NK-92 (cell line): ENCODE results near the gene PORCN.
"Not testable (repeated sequence)": the region's sequence is repeated elsewhere in the genome, so short reads cannot be mapped to it uniquely, and the experiment has no call there.

Experiments used
- DNase-seq: peaks from one replicate; lab custom pipeline; 2025; ENCODE audit not compliant: unreplicated experiment; lab: John Stamatoyannopoulos, UW

Gene PORCN

GRCh38 chrX:48509619-48510018 is 827 bp downstream of the PORCN start:
- no peak for DNase-seq

GRCh38 chrX:48511560-48511959 is 2.8 kb downstream of the PORCN start:
- no peak for DNase-seq

GRCh38 chrX:48512371-48512935 is 3.7 kb downstream of the PORCN start:
- no peak for DNase-seq

GRCh38 chrX:48513670-48514069 is 4.9 kb downstream of the PORCN start:
- no peak for DNase-seq

GRCh38 chrX:48514126-48514806 is 5.5 kb downstream of the PORCN start:
- DNase-seq = no peak

GRCh38 chrX:48514868-48515460 is 6.2 kb downstream of the PORCN start:
- no peak for DNase-seq

- DNase-seq = no peak
Observed at GRCh38 chrX:48515842-48516241, 7.0 kb downstream of the PORCN start.

- DNase-seq = no peak
Observed at GRCh38 chrX:48516285-48516684, 7.5 kb downstream of the PORCN start.

GRCh38 chrX:48516987-48517386 is 8.2 kb downstream of the PORCN start:
- no peak for DNase-seq

GRCh38 chrX:48519481-48519880 is 10.7 kb downstream of the PORCN start:
- DNase-seq = not testable (repeated sequence)

GRCh38 chrX:48520455-48520854 is 11.7 kb downstream of the PORCN start:
- DNase-seq = no peak

- no peak for DNase-seq
Observed at GRCh38 chrX:48520976-48521352, 12.2 kb downstream of the PORCN start.

GRCh38 chrX:48521353-48522243 is 12.8 kb downstream of the PORCN start, which contains the start of gene EBP:
EBP (plus strand) TSS chrX:48521808; CDS start chrX:48523772, 1,964 bp downstream.
- peak; percentile 33 for DNase-seq

GRCh38 chrX:48522291-48522690 is 13.5 kb downstream of the PORCN start:
- DNase-seq = no peak

GRCh38 chrX:48523682-48524081 is 14.9 kb downstream of the PORCN start:
- no peak for DNase-seq

- not testable (repeated sequence) for DNase-seq
Observed at GRCh38 chrX:48525853-48526252, 17.1 kb downstream of the PORCN start.

GRCh38 chrX:48530736-48531135 is 21.9 kb downstream of the PORCN start:
- DNase-seq = no peak

GRCh38 chrX:48531358-48531959 is 22.7 kb downstream of the PORCN start:
- no peak for DNase-seq

- no peak for DNase-seq
Observed at GRCh38 chrX:48532161-48532560, 23.4 kb downstream of the PORCN start.

- DNase-seq = no peak
Observed at GRCh38 chrX:48533165-48533564, 24.4 kb downstream of the PORCN start.
